HepG2 (cell line): Measurements from ENCODE around the gene FASTK. TPM values are rescaled to one million over a fixed set of nuclear protein-coding genes. Genes with fewer than 3 reads are reported as not detected.

Experiments used
- ATAC-seq: fragments of 200-7000 bp; cut with Tn5 transposase; 3 replicates; pipeline ENCODE4 v1.9.1; 2020; ENCODE audit warnings: mild to moderate bottlenecking, moderate library complexity
- BruUV-seq: library from RNA; stranded (reverse); fragments of 400-500 nt; replicated peaks from 2 replicates; lab custom pipeline; 2021; lab: Mats Ljungman, UMichigan
- CTCF ChIA-PET: fragments of 300-600 bp; formaldehyde crosslinking; extraction: SDS; loops from one replicate; lab custom pipeline; 2021; ENCODE audit warnings: low total read pairs, inconsistent platforms, low intra/inter-chr PET ratio; lab: Yijun Ruan, JAX
- POLR2A ChIA-PET: fragments of 350-600 bp; sonication (Branson Sonifier 250); formaldehyde crosslinking; loops from one replicate; lab custom pipeline; 2020; ENCODE audit warnings: antibody characterized with exemption, inconsistent platforms; lab: Yijun Ruan, JAX
- DNase-seq: peaks from one replicate; pipeline ENCODE4 v3.0.0-alpha.2; 2015; ENCODE audit warnings: low spot score
- FAIRE-seq: peaks from 3 replicates; lab custom pipeline; 2011; peaks lifted over from hg19 to GRCh38; lab: Jason Lieb, UNC
- H2AFZ ChIP-seq: one replicate; pipeline ENCODE4 v1.6.1; 2011; ENCODE audit warnings: low read length, inconsistent platforms
- H3K27ac ChIP-seq: fragments of 300-600 bp; 3 replicates; pipeline ENCODE4 v1.8.0; 2011; ENCODE audit warnings: mixed run types, mild to moderate bottlenecking, mixed read lengths, low read length, inconsistent platforms; ENCODE audit not compliant: insufficient read depth; ENCODE audit errors: extremely low read length
- H3K27me3 ChIP-seq, 2 experiments: fragments of 200-600 bp in 1 of 2; 2 replicates in 1 of 2; 3 replicates in 1 of 2; pipeline versions ENCODE4 v1.6.0 to v1.8.0; 2011; ENCODE audit warnings: low read length in 2 of 2, mild to moderate bottlenecking in 2 of 2, moderate library complexity in 2 of 2, inconsistent platforms in 1 of 2; ENCODE audit not compliant: insufficient read depth in 2 of 2, control insufficient read depth in 1 of 2
- H3K36me3 ChIP-seq, 2 experiments: fragments of 200-600 bp in 1 of 2; replicated peaks in 1 of 2; 2 replicates in 1 of 2; 3 replicates in 1 of 2; pipeline versions ENCODE4 v1.5.1 to v1.8.0; 2011; ENCODE audit warnings: low read length in 2 of 2, inconsistent platforms in 1 of 2; ENCODE audit not compliant: insufficient read depth in 2 of 2, control insufficient read depth in 1 of 2
- H3K4me1 ChIP-seq: 2 replicates; pipeline ENCODE4 v1.5.1; 2012; ENCODE audit warnings: low read length, inconsistent platforms; ENCODE audit not compliant: insufficient read depth
- H3K4me2 ChIP-seq: 2 replicates; pipeline ENCODE4 v1.6.0; 2011; ENCODE audit warnings: low read depth, low read length, inconsistent platforms
- H3K4me3 ChIP-seq, 3 experiments: fragments of 200-600 bp in 1 of 3; sonication (generic), shearing (Covaris generic) in 1 of 3; replicated peaks in 1 of 3; 2 replicates each; pipeline ENCODE4 v1.5.1; 2011 to 2016; ENCODE audit warnings: low read length in 3 of 3, inconsistent platforms in 2 of 3, low read depth in 2 of 3, mild to moderate bottlenecking in 2 of 3, control low read depth in 1 of 3, mixed read lengths in 1 of 3; ENCODE audit not compliant: insufficient read depth in 1 of 3
- H3K79me2 ChIP-seq: one replicate; pipeline ENCODE4 v1.6.1; 2011; ENCODE audit warnings: low read length, inconsistent platforms; ENCODE audit not compliant: insufficient read depth
- H3K9ac ChIP-seq: 2 replicates; pipeline ENCODE4 v1.6.0; 2011; ENCODE audit warnings: mild to moderate bottlenecking, low read depth, low read length, inconsistent platforms; ENCODE audit not compliant: insufficient read depth
- H3K9me3 ChIP-seq: 2 replicates; pipeline ENCODE4 v1.5.1; 2012; ENCODE audit warnings: mild to moderate bottlenecking, low read length
- H4K20me1 ChIP-seq: 2 replicates; pipeline ENCODE4 v1.6.0; 2011; ENCODE audit warnings: inconsistent platforms, mild to moderate bottlenecking, low read length, moderate library complexity; ENCODE audit not compliant: insufficient read depth
- CTCF ChIP-seq: sonication (generic); formaldehyde crosslinking; IDR thresholded peaks from 2 replicates; pipeline ENCODE4 v1.5.0; 2020; ENCODE audit warnings: mild to moderate bottlenecking, missing genetic modification reagents, moderate library complexity
- KDM3A ChIP-seq: IDR thresholded peaks from 2 replicates; pipeline ENCODE4 v1.6.1; 2018; ENCODE audit warnings: low read depth, missing compliant biosample characterization
- REST ChIP-seq, 2 experiments: IDR thresholded peaks; 2 replicates each; pipeline ENCODE4 v1.6.1; 2011 to 2012; ENCODE audit warnings: low read length in 2 of 2, borderline replicate concordance in 1 of 2, low read depth in 1 of 2, mild to moderate bottlenecking in 1 of 2, moderate library complexity in 1 of 2
- SNAPC2 ChIP-seq: sonication (generic); formaldehyde crosslinking; IDR thresholded peaks from 2 replicates; pipeline ENCODE4 v1.8.1; 2022; ENCODE audit warnings: mild to moderate bottlenecking, missing genetic modification reagents
- ZNF143 ChIP-seq: sonication (generic); formaldehyde crosslinking; IDR thresholded peaks from 2 replicates; pipeline ENCODE4 v1.4.0; 2020; ENCODE audit warnings: missing genetic modification reagents
- ZNF30 ChIP-seq: sonication (generic); formaldehyde crosslinking; IDR thresholded peaks from 2 replicates; pipeline ENCODE4 v1.5.0; 2020; ENCODE audit warnings: mild to moderate bottlenecking, missing genetic modification reagents
- ZNF746 ChIP-seq: sonication (generic); formaldehyde crosslinking; IDR thresholded peaks from 2 replicates; pipeline ENCODE4 v1.8.0; 2022; ENCODE audit warnings: mild to moderate bottlenecking, missing genetic modification reagents
- WGBS: methylation state at CpG from one replicate; pipeline ENCODE4 v1.1.6; 2017; ENCODE audit warnings: low lambda C conversion rate; 5-methylcytosine and 5-hydroxymethylcytosine counted together
- in situ Hi-C: cut with HindIII; loops from 2 replicates; pipeline ENCODE4 v1.10.0; 2017; ENCODE audit warnings: low pct_unique_long_range_greater_than_20kb; ENCODE audit not compliant: extremely low pct_ligation_motif_present
- intact Hi-C: fragments of 100-400 bp; cut with micrococcal nuclease; formaldehyde crosslinking; loops from one replicate; pipeline ENCODE4 v1.10.0; 2022; ENCODE audit not compliant: unreplicated experiment
- polyA plus RNA-seq, 8 experiments: library from polyadenylated mRNA; depleted of rRNA in 3 of 8; stranded (reverse) in 7 of 8; unstranded in 1 of 8; fragments of >200 nt; fragmentation: Illumina TruSeq in 4 of 8; extraction: Trizol in 4 of 8; gene quantifications; 2 replicates each; pipeline versions ENCODE4 v1.2.1 to v1.2.3, GENCODE V29; 2011 to 2016; ENCODE audit warnings: low read depth in 4 of 8, missing spikeins in 1 of 8, mixed read lengths in 1 of 8; ENCODE audit not compliant: insufficient read depth in 1 of 8
- total RNA-seq, 5 experiments: library from RNA; depleted of rRNA; stranded (reverse); fragments of >200 nt; fragmentation: Illumina TruSeq; extraction: Trizol; gene quantifications; 2 replicates each; pipeline ENCODE4 v1.2.3, GENCODE V29; 2016; ENCODE audit warnings: low read depth in 1 of 5
- TF ChIP-seq, protein P1 (sequence below): IDR thresholded peaks from 2 replicates; pipeline ENCODE4 v1.6.1; 2018; ENCODE audit warnings: missing genetic modification reagents, mild to moderate bottlenecking, missing compliant biosample characterization
- TF ChIP-seq, protein P2 (sequence below): sonication (generic); formaldehyde crosslinking; IDR thresholded peaks from 2 replicates; pipeline ENCODE4 v1.4.0; 2020; ENCODE audit warnings: missing genetic modification reagents, borderline replicate concordance

The FASTK gene
- total and polyA plus RNA-seq, 2 of the 13 experiments (the other 11 are each of a cell fraction or from before 2014, with no cell fraction given) = 52.9 to 55.7 TPM

DNA sequence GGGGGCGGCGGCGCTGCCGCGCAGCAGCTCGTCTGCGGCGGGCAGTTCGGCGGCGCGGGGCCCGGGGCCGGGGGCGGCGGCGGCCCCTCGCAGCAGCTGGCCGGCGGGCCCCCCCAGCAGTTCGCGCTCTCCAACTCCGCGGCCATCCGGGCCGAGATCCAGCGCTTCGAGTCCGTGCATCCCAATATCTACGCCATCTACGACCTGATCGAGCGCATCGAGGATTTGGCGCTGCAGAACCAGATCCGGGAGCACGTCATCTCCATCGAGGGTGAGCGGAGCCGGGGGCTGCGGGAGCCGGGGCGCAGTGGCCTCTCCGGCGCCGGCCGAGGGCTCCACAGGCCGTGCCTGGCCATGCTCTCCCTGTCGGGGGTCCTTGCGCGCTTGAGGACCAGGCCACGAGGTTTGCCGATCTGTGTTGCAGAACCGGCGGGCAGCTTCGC is 6.2 kb upstream of the FASTK start (continued):
- TF ChIP-seq REST (IDR thresholded peaks at IDR 0.05; ENCODE audit: borderline replicate concordance in 1 of 2, low read depth in 1 of 2, low read length in 2 of 2) (no peak), ZNF30 (CRISPR knock-in tag) (peak; percentile 57)
- TF ChIP-seq, protein P1, sequence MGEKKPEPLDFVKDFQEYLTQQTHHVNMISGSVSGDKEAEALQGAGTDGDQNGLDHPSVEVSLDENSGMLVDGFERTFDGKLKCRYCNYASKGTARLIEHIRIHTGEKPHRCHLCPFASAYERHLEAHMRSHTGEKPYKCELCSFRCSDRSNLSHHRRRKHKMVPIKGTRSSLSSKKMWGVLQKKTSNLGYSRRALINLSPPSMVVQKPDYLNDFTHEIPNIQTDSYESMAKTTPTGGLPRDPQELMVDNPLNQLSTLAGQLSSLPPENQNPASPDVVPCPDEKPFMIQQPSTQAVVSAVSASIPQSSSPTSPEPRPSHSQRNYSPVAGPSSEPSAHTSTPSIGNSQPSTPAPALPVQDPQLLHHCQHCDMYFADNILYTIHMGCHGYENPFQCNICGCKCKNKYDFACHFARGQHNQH (CRISPR knock-in tag) = 0 out of 2 replicates have a peak, but pooled peaks have one; percentile 2

GRCh38 chr7:151085691-151086620 is 5.3 kb upstream of the FASTK start, which contains the start of gene AGAP3:
Gene AGAP3, plus strand, starts transcription at chr7:151086475. Its CDS starts 267 bp downstream, at chr7:151086742.
- H3K9ac ChIP-seq = peak within 1 kb of the TSS; percentile 88
- peak within 1 kb of the TSS; percentile 70 for H3K27ac ChIP-seq
- in situ Hi-C loops (no loop called here), intact Hi-C loops (loop anchor here (2.0 to 10.0 kb wide), 2 partner anchors 27 to 159 kb away; partner anchors contain the start of genes SLC4A2 and SMARCD3)
- peaks cover 25% of the 10 kb centered on the region for H4K20me1 ChIP-seq
- DNase-seq = peak; percentile 75
- H3K4me1 ChIP-seq = peaks cover 70% of the 10 kb centered on the region
- H3K36me3 ChIP-seq = peaks cover 0 to 1% of the 10 kb centered on the region in 2 experiments; a peak in 2 of 5 replicates
- BruUV-seq = no TSS peak
- H3K9me3 ChIP-seq = no peaks in the 10 kb centered on the region
- peak within 1 kb of the TSS; percentile 97 for H3K4me2 ChIP-seq
- FAIRE-seq = peak; percentile 39
- no peaks in the 10 kb centered on the region; a peak in 1 of 5 replicates for H3K27me3 ChIP-seq
- H3K4me3 ChIP-seq = peak within 1 kb of the TSS; percentile 93 to 98 (median 95)
- ChIA-PET POLR2A (interaction anchor here (1.3 to 6.7 kb wide), 6 partner anchors 9 to 76 kb away, joined by 3 to 82 read pairs (median 6); partner anchors contain the start of gene SLC4A2), CTCF (interaction anchor here (2.2 kb wide), 1 partner anchor 25 kb away, joined by 6 read pairs; no protein-coding TSS in a partner anchor)
- peak within 1 kb of the TSS; percentile 59 for H2AFZ ChIP-seq
- peak; percentile 40 for ATAC-seq
- 2% methylated on average over 7 of the region's 84 CpGs for WGBS
- H3K79me2 ChIP-seq = peaks cover 55% of the 10 kb centered on the region
- TF ChIP-seq, protein P2, sequence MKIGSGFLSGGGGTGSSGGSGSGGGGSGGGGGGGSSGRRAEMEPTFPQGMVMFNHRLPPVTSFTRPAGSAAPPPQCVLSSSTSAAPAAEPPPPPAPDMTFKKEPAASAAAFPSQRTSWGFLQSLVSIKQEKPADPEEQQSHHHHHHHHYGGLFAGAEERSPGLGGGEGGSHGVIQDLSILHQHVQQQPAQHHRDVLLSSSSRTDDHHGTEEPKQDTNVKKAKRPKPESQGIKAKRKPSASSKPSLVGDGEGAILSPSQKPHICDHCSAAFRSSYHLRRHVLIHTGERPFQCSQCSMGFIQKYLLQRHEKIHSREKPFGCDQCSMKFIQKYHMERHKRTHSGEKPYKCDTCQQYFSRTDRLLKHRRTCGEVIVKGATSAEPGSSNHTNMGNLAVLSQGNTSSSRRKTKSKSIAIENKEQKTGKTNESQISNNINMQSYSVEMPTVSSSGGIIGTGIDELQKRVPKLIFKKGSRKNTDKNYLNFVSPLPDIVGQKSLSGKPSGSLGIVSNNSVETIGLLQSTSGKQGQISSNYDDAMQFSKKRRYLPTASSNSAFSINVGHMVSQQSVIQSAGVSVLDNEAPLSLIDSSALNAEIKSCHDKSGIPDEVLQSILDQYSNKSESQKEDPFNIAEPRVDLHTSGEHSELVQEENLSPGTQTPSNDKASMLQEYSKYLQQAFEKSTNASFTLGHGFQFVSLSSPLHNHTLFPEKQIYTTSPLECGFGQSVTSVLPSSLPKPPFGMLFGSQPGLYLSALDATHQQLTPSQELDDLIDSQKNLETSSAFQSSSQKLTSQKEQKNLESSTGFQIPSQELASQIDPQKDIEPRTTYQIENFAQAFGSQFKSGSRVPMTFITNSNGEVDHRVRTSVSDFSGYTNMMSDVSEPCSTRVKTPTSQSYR (CRISPR knock-in tag) = peak; percentile 47; the same call in 1 of the 2 replicates
- TF ChIP-seq CTCF (peak; percentile 15; the same call in 1 of the 2 replicates), SNAPC2 (CRISPR knock-in tag) (0 out of 2 replicates have a peak, but pooled peaks have one; percentile 46), ZNF746 (CRISPR knock-in tag) (peak; percentile 60; the same call in 1 of the 2 replicates), ZNF143 (CRISPR knock-in tag) (peak; percentile 49; the same call in 1 of the 2 replicates), KDM3A (CRISPR knock-in tag) (no peak; the same call in 1 of the 2 replicates)
